Measurements from ENCODE around the gene SRP14.

SRP14 gene

GRCh38 chr15:39987821-39988220 is 51.2 kb downstream of the SRP14 start:
- TF ChIP-seq, protein P1, sequence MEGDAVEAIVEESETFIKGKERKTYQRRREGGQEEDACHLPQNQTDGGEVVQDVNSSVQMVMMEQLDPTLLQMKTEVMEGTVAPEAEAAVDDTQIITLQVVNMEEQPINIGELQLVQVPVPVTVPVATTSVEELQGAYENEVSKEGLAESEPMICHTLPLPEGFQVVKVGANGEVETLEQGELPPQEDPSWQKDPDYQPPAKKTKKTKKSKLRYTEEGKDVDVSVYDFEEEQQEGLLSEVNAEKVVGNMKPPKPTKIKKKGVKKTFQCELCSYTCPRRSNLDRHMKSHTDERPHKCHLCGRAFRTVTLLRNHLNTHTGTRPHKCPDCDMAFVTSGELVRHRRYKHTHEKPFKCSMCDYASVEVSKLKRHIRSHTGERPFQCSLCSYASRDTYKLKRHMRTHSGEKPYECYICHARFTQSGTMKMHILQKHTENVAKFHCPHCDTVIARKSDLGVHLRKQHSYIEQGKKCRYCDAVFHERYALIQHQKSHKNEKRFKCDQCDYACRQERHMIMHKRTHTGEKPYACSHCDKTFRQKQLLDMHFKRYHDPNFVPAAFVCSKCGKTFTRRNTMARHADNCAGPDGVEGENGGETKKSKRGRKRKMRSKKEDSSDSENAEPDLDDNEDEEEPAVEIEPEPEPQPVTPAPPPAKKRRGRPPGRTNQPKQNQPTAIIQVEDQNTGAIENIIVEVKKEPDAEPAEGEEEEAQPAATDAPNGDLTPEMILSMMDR (conservative IDR thresholded peaks at IDR 0.05; ENCODE audit: low read depth, low read length) = no peak
- no peak for DNase-seq (ENCODE audit: low read depth)
- H3K4me3 ChIP-seq (ENCODE audit: low read depth, low read length) = no peak overlapping the region
